Measurements from ENCODE around the gene LAMB2.

DNA sequence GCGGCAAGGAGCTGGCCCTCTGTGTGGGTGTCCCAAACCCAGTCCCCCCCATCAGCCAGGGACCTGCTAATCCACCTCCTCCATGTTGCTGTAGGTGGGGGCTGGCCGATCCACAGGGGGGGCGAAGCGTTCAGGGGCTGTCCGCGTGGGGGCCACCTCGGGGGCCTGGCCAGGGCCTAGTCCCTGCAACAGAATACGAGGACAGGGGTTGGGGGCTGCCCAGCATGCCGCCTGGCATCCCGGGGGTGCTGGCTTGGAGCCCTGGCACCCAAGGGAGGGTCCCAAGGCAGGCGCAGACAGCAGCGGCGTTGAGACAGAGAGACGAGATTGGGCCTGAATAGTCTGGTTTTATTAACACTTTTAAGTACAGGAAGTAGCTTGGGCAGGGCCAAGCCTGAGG lies 24.5 kb downstream of the LAMB2 start:
- TF ChIP-seq, protein P1, sequence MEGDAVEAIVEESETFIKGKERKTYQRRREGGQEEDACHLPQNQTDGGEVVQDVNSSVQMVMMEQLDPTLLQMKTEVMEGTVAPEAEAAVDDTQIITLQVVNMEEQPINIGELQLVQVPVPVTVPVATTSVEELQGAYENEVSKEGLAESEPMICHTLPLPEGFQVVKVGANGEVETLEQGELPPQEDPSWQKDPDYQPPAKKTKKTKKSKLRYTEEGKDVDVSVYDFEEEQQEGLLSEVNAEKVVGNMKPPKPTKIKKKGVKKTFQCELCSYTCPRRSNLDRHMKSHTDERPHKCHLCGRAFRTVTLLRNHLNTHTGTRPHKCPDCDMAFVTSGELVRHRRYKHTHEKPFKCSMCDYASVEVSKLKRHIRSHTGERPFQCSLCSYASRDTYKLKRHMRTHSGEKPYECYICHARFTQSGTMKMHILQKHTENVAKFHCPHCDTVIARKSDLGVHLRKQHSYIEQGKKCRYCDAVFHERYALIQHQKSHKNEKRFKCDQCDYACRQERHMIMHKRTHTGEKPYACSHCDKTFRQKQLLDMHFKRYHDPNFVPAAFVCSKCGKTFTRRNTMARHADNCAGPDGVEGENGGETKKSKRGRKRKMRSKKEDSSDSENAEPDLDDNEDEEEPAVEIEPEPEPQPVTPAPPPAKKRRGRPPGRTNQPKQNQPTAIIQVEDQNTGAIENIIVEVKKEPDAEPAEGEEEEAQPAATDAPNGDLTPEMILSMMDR (IDR thresholded peaks at IDR 0.05) = no peak
- no peak for TF ChIP-seq POLR2A (IDR thresholded peaks at IDR 0.05)

Data from lower leg skin (tissue), 3 donors.